NCI-H2196 (cell line): Measurements from ENCODE around the gene WDR5B.

Experiments
- DNase-seq: peaks from one replicate; lab custom pipeline; 2025; ENCODE audit not compliant: unreplicated experiment; lab: John Stamatoyannopoulos, UW

Gene WDR5B

GRCh38 chr3:122410111-122410510 is 5.8 kb downstream of the WDR5B start:
- DNase-seq, result no peak

GRCh38 chr3:122409446-122409845 is 6.4 kb downstream of the WDR5B start:
- no peak for DNase-seq

GRCh38 chr3:122407946-122408345 is 7.9 kb downstream of the WDR5B start:
- DNase-seq, result no peak

- DNase-seq, result no peak
Measured at GRCh38 chr3:122406198-122406597, 9.7 kb downstream of the WDR5B start.

GRCh38 chr3:122405015-122405414 is 10.8 kb downstream of the WDR5B start:
- DNase-seq, result no peak

GRCh38 chr3:122403489-122403888 is 12.4 kb downstream of the WDR5B start:
- no peak for DNase-seq

- no peak for DNase-seq
Measured at GRCh38 chr3:122398920-122399319, 16.9 kb downstream of the WDR5B start.

- DNase-seq, result no peak
Measured at GRCh38 chr3:122397201-122397600, 18.7 kb downstream of the WDR5B start.

- DNase-seq, result no peak
Measured at GRCh38 chr3:122396511-122396910, 19.4 kb downstream of the WDR5B start.

- no peak for DNase-seq
Measured at GRCh38 chr3:122395582-122395981, 20.3 kb downstream of the WDR5B start.

GRCh38 chr3:122394173-122394572 is 21.7 kb downstream of the WDR5B start:
- no peak for DNase-seq

GRCh38 chr3:122392868-122393844 is 22.7 kb downstream of the WDR5B start:
- DNase-seq, result peak; percentile 65

GRCh38 chr3:122391681-122392446 is 24.0 kb downstream of the WDR5B start:
- DNase-seq, result no peak

- no peak for DNase-seq
Measured at GRCh38 chr3:122390665-122391064, 25.2 kb downstream of the WDR5B start.

- DNase-seq, result no peak
Measured at GRCh38 chr3:122389892-122390291, 26.0 kb downstream of the WDR5B start.

GRCh38 chr3:122389197-122389596 is 26.7 kb downstream of the WDR5B start:
- DNase-seq, result no peak

GRCh38 chr3:122387709-122388108 is 28.2 kb downstream of the WDR5B start:
- no peak for DNase-seq

GRCh38 chr3:122383771-122384697 is 31.8 kb downstream of the WDR5B start, which contains the start of gene FAM162A:
TSS of gene FAM162A (plus strand) at chr3:122384182. CDS start at chr3:122384266, 84 bp downstream.
- DNase-seq, result peak; percentile 97

- peak; percentile 94 for DNase-seq
Measured at GRCh38 chr3:122382888-122383666, 32.8 kb downstream of the WDR5B start, which contains the start of gene MIX23. TSS of gene MIX23 (minus strand) at chr3:122383231. CDS start at chr3:122383224, 7 bp downstream.

- DNase-seq, result no peak
Measured at GRCh38 chr3:122377975-122378374, 37.9 kb downstream of the WDR5B start.
